ENCODE measurements around the gene RXFP4.

RXFP4 gene

DNA sequence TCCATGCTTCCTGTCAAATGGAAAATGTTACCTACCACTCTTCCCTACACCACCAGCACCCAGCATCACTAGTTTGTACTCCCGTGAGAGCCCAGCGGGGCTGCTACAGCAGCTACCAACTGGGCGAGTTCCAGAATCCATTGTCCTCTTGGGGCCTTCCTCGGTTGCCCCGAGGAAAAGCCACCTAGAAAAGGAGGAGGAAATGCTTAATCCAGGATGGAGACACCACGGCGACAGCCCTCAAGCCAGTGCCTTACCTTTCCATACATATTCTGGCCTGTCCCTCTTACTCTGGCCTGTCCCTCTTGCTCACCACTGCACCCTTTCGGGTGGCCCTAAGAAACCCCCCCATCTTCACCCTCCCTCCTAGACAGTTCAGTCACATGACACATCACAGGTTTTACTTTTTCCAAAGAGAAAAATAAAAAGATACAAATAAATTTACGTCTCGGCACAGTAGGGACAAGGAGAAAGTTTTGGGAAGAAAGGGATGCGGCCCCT, 30.8 kb upstream of the RXFP4 start:
- Histone ChIP-seq H3K4me2 (ENCODE audit: low read depth, low read length, poor library complexity, severe bottlenecking) (peak overlapping the region; percentile 85), H3K4me3 (ENCODE audit: insufficient read depth, low read length, poor library complexity, severe bottlenecking) (peak overlapping the region; percentile 76), H3K27me3 (ENCODE audit: low read length) (no peaks in the 10 kb centered on the region), H4K20me1 (ENCODE audit: low read depth, low read length) (no peaks in the 10 kb centered on the region), H3K27ac (ENCODE audit: low read depth, low read length) (peak overlapping the region; percentile 62), H3K9ac (ENCODE audit: low read length) (peak overlapping the region; percentile 67), H3F3A (ENCODE audit: insufficient read depth) (peaks cover 42% of the 10 kb centered on the region), H3K36me3 (ENCODE audit: low read length) (peaks cover 28% of the 10 kb centered on the region), H3K79me2 (ENCODE audit: insufficient read depth, low read length) (peaks cover 10% of the 10 kb centered on the region; the same call in 1 of the 2 replicates), H3K9me2 (replicated peaks; ENCODE audit: insufficient read depth, low read length) (no peaks in the 10 kb centered on the region), H2AFZ (ENCODE audit: low read depth, low read length, severe bottlenecking) (peak overlapping the region; percentile 25), H3K9me3 (ENCODE audit: insufficient read depth, low read length) (no peaks in the 10 kb centered on the region)
- TF ChIP-seq, protein P1, sequence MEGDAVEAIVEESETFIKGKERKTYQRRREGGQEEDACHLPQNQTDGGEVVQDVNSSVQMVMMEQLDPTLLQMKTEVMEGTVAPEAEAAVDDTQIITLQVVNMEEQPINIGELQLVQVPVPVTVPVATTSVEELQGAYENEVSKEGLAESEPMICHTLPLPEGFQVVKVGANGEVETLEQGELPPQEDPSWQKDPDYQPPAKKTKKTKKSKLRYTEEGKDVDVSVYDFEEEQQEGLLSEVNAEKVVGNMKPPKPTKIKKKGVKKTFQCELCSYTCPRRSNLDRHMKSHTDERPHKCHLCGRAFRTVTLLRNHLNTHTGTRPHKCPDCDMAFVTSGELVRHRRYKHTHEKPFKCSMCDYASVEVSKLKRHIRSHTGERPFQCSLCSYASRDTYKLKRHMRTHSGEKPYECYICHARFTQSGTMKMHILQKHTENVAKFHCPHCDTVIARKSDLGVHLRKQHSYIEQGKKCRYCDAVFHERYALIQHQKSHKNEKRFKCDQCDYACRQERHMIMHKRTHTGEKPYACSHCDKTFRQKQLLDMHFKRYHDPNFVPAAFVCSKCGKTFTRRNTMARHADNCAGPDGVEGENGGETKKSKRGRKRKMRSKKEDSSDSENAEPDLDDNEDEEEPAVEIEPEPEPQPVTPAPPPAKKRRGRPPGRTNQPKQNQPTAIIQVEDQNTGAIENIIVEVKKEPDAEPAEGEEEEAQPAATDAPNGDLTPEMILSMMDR (IDR thresholded peaks at IDR 0.05; ENCODE audit: insufficient read depth, low read length, poor library complexity, severe bottlenecking): peak; percentile 13
- TF ChIP-seq EZH2phosphoT487 (conservative IDR thresholded peaks at IDR 0.05; ENCODE audit: low read length): no peak

DNA sequence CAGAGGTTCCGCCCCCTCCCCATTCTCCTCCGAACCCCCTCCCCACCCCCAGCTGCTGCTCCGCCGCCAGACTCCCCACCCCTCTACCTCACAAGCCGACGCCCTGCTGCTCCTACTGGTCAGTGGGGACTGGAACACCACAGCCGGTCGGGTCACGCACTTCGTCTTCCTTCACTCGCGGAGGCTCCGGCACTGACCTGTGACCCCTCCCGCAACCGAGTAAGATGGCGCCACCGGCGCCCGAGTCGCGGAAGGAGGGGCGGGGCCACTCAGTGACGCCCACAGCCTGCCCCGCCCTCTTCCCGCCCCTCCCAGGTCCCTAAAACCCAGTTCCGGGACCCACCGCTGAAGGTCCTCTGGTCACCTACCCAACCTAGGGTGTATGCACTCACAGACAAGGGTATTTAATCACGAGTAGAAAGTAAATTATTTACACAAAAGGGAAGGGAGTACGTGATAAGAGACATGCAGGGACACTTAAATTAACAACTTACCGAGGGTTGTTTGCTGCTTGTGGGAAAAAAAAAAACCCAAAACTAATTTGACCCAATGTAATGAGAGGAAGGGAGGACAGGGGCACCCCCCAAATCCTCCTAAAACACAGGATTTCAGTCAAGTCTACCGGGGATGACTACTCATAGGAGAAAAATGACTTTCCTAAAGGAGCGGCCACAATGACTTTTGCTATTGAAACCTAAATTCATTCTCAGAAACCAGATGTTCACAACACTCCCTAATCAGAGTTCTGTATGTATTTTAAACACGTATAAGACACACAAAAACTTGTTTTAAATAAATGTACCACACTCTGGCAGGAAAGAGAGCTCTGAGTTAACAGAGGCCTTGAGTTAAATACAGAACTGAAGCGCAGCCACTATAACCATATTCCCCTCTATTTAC, 30.0 kb upstream of the RXFP4 start, which contains the start of gene RIT1:
RIT1 (minus strand) TSS at position 194 of the 900 bp plus-strand sequence. CDS start 588 bp downstream, outside the sequence.
- Histone ChIP-seq H3K36me3 (ENCODE audit: low read length) (peaks cover 33% of the 10 kb centered on the region), H3K27me3 (ENCODE audit: low read length) (no peaks in the 10 kb centered on the region), H3K79me2 (ENCODE audit: insufficient read depth, low read length) (peaks cover 10% of the 10 kb centered on the region; the same call in 1 of the 2 replicates), H3F3A (ENCODE audit: insufficient read depth) (peaks cover 49% of the 10 kb centered on the region), H3K27ac (ENCODE audit: low read depth, low read length) (peak within 1 kb of the TSS; percentile 62), H3K4me2 (ENCODE audit: low read depth, low read length, poor library complexity, severe bottlenecking) (peak within 1 kb of the TSS; percentile 85), H3K9me2 (replicated peaks; ENCODE audit: insufficient read depth, low read length) (no peaks in the 10 kb centered on the region), H3K9ac (ENCODE audit: low read length) (peak within 1 kb of the TSS; percentile 67), H3K4me3 (ENCODE audit: insufficient read depth, low read length, poor library complexity, severe bottlenecking) (peak within 1 kb of the TSS; percentile 76), H4K20me1 (ENCODE audit: low read depth, low read length) (no peaks in the 10 kb centered on the region), H3K9me3 (ENCODE audit: insufficient read depth, low read length) (no peaks in the 10 kb centered on the region), H2AFZ (ENCODE audit: low read depth, low read length, severe bottlenecking) (peak within 1 kb of the TSS; percentile 25)
- TF ChIP-seq, protein P1 (IDR thresholded peaks at IDR 0.05; ENCODE audit: insufficient read depth, low read length, poor library complexity, severe bottlenecking): no peak
- no peak for TF ChIP-seq EZH2phosphoT487 (conservative IDR thresholded peaks at IDR 0.05; ENCODE audit: low read length)

DNA sequence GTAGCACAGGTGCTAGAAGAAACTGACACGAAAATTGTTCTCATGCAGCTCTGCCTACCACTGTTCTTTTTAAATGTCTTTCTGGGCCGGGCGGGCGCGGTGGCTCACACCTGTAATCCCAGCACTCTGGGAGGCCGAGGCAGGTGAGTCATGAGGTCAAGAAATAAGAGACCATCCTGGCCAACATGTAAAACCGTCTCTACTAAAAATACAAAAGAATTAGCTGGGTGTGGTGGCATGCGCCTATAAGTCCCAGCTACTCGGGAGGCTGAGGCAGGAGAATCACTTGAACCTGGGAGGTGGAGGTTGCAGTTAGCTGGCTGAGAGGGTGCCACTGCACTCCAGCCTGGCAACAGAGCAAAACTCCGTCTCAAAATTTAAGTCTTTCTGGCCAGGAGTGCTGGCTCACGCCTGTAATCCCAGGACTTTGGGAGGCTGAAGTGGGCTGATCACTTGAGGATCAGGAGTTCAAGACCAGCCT, 29.3 kb upstream of the RXFP4 start:
- Histone ChIP-seq H3K9me3 (ENCODE audit: insufficient read depth, low read length) (no peaks in the 10 kb centered on the region), H3K9ac (ENCODE audit: low read length) (no peak overlapping the region), H3K9me2 (replicated peaks; ENCODE audit: insufficient read depth, low read length) (no peaks in the 10 kb centered on the region), H3K36me3 (ENCODE audit: low read length) (peaks cover 40% of the 10 kb centered on the region), H3K4me2 (ENCODE audit: low read depth, low read length, poor library complexity, severe bottlenecking) (peak overlapping the region; percentile 85), H3K79me2 (ENCODE audit: insufficient read depth, low read length) (peaks cover 10% of the 10 kb centered on the region; the same call in 1 of the 2 replicates), H3K27me3 (ENCODE audit: low read length) (no peaks in the 10 kb centered on the region), H3K4me3 (ENCODE audit: insufficient read depth, low read length, poor library complexity, severe bottlenecking) (no peak overlapping the region), H4K20me1 (ENCODE audit: low read depth, low read length) (no peaks in the 10 kb centered on the region), H3K27ac (ENCODE audit: low read depth, low read length) (peak overlapping the region; percentile 62), H2AFZ (ENCODE audit: low read depth, low read length, severe bottlenecking) (no peak overlapping the region), H3F3A (ENCODE audit: insufficient read depth) (peaks cover 56% of the 10 kb centered on the region)
- TF ChIP-seq EZH2phosphoT487 (conservative IDR thresholded peaks at IDR 0.05; ENCODE audit: low read length): no peak
- TF ChIP-seq, protein P1 (IDR thresholded peaks at IDR 0.05; ENCODE audit: insufficient read depth, low read length, poor library complexity, severe bottlenecking): no peak

Data from SU-DHL-6 (cell line).